NCI-H510A treated with DMSO at 0.1 percent for 48 hours (cell line): ENCODE data around the gene IRF2BP2.
"Not testable (repeated sequence)": the region's sequence is repeated elsewhere in the genome, so short reads cannot be mapped to it uniquely, and the experiment has no call there.

Source experiments
- DNase-seq: peaks from one replicate; lab custom pipeline; 2025; lab: John Stamatoyannopoulos, UW

IRF2BP2 gene

GRCh38 chr1:234610061-234610665, at the start of gene IRF2BP2:
Gene IRF2BP2, minus strand, starts transcription at chr1:234610178. Its CDS starts 684 bp downstream, at chr1:234609494.
- DNase-seq, result peak; percentile 82

GRCh38 chr1:234659538-234659937, 49.6 kb upstream of the IRF2BP2 start:
- DNase-seq, result no peak

GRCh38 chr1:234658138-234658537, 48.2 kb upstream of the IRF2BP2 start:
- DNase-seq, result no peak

- peak; percentile 32 for DNase-seq
Observed at GRCh38 chr1:234656944-234657654, 47.1 kb upstream of the IRF2BP2 start.

GRCh38 chr1:234656070-234656895, 46.3 kb upstream of the IRF2BP2 start:
- DNase-seq, result no peak

- no peak for DNase-seq
Observed at GRCh38 chr1:234655328-234656069, 45.5 kb upstream of the IRF2BP2 start.

- DNase-seq, result no peak
Observed at GRCh38 chr1:234654002-234654733, 44.2 kb upstream of the IRF2BP2 start.

DNA sequence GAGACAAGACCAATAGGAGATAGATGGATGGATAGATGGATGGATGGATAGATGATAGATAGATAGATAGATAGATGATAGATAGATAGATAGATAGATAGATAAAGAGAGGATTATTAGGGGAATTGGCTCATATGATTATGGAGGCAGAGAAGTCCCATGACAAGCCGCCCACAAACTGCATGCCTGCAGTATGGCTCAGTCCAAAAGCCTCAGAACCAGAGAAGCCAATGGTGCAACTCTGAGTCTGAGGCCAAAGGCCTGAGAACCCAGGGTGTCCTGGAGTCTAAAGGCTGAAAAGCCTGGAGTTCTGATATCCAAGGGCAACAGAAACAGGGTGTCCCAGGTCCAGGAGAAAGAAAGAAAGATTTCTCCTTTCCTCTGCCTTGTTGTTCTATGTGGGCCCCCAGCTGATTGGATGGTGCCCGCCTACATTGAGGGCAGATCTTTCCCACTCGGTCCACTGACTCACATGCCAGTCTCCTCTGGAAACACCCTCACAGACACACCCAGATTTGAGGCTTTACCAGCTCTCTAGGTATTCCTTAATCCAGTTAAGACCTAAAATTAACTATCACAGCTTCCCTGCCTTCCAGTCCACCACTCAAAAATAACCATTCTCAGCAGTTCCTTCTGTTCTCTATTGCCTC, 39.6 kb upstream of the IRF2BP2 start:
- no peak for DNase-seq

DNA sequence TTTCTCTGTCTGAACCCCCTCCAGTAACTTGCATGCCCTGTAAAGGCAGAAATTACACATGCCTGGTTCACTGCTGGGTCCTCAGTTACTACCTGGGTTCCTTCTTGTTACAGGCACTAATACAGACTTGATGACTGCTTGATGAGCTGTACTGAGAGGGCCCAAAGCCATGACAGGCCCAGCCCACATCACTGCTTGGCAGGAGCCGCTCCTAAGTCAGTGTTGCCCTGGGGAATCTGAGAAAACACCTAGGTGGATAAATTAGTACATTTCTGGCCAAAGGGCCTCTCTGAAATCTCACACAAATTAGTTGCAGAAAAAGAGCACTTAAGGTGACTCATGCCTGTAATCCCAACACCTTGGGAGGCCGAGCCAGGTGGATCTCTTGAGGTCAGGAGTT, 37.8 kb upstream of the IRF2BP2 start:
- no peak for DNase-seq

- DNase-seq, result peak; percentile 78
Observed at GRCh38 chr1:234647245-234647644, 37.3 kb upstream of the IRF2BP2 start.

DNA sequence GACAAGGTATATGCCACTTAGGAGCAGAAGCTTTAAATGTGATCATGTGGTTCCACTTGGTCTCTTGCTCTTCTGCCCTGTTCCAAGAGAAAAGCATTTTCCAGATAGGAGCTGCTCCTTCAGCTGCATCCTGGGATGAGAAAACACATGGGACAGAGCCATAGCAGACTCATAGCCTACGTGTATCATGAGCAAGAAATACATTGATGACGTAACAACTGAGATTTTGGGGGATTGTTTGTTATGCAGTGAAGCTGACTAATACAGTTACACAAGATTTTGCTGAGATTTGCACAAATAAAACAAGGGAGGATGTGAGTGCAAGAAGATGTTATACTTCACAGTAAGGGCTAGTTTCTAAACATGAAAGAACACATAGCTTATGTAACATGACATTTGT, 36.0 kb upstream of the IRF2BP2 start:
- no peak for DNase-seq

DNA sequence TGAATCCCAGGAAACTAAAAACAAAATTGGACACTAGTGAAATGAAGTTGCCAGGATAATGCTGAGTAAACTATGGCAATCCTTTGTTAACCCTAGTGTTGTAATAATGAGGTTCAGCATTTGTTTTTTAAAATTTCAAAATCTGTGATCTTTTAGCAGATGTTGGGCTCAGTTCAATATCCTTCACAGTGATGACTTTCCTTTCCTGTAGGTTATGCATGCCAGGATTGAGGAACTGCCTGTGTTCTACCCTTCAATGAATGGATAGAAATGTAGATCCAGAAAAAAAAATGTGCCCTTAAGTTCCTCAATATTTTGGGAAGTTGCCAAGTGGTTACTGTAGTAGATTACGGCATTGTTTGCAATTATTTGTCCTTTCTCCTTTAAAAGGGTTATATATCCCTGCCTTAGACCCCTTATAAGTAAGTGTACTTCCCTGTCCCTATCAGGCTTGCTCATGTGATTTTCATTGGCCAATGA, 35.5 kb upstream of the IRF2BP2 start:
- DNase-seq, result no peak

- no peak for DNase-seq
Observed at GRCh38 chr1:234644928-234645327, 35.0 kb upstream of the IRF2BP2 start.

GRCh38 chr1:234643850-234644134, 33.8 kb upstream of the IRF2BP2 start:
- DNase-seq, result no peak

DNA sequence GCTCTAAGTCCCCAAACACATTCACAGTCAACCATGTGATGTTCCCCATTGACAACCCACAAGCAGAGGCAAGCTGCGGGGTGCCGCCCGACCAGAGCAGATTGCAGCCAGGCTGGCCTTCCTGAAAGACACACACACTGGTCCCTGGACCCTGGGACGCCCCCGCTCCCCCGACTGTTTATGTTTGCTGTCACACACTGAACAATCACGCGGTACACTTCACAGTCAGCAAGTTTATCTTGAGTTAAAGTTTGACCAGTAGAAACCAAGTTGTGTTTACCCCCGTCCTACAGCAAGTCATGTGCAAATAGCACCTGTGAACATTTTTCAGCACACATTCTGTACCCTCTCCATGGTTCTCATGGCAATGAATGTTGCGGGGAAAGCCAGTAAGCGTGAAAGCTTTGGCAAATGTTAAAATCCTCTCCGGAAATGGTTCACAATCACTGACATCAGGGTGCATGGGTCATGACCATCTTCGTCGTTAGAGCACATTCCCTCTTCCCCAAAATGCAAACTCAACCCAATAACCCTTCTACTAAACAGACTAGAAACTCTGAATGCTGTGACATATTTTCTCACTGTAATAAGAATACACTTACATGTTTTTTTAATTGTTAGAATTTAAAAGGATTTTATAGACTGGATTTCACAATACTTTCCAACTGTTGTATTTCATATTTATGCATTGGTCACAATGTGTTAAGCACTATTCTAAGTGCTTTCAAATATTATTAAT, 33.3 kb upstream of the IRF2BP2 start:
- DNase-seq, result no peak

GRCh38 chr1:234642428-234642827, 32.5 kb upstream of the IRF2BP2 start:
- DNase-seq, result no peak

DNA sequence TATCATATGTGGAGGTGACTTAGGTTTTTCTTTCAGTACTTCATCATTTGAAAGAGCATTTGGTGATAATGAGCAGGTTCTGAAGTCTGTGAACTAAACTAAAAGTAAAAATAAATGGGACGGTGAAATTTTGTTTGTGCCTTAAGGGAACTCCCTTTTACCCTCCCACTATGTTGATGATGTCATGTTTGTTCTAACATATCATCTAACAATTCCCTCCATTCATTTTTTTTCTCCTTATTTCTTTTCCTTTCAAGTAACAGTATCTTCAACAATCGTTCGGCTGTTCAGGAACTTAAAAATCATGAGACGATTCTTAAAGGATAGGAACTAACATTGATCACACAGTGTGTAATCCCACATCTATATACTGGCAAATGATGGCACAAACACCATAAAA, 30.0 kb upstream of the IRF2BP2 start:
- no peak for DNase-seq

DNA sequence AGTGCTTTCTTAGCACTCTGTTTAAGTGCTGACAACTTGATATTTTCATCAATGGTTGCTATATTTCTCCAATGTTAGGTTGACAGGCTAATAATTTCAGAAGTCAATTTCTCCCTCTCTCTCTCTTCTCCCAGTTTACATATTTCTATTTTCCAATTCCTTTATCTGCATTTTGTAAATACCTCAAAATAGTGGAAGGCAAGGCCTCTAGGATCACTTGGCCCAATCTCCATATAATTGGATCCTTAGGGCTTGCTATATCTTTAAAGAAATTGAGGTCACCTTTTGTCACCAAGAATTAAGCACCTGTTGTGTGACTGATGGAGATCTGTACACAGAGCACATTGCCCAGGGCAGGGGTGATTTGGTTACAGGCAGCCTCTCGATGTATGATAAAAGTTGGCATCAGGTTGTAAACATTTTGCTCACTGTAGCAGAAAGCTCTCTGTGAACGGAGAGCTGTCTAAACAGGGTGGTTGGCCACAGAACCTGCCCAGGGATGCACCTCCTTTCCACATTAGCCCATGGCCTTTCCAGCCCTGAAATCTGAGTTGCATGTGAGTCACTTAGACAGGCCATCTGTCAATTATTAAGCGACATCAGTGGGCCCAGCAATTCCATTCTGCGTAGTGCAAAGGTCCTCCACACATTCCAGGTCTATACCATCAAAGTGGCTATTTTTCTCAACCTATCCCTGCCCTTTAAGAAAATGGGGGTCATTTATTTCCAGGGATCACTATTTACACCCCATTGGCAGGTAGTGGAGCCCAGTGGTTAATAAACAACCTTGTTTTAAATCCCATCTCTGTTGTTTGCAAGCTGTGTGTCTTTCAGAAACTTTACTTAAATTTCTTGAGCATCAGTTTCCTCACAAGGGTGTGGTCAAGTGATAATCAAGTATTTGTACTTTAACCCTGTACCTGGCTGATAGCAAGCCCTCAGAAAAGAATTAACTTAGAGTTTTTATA, 29.1 kb upstream of the IRF2BP2 start:
- no peak for DNase-seq

DNA sequence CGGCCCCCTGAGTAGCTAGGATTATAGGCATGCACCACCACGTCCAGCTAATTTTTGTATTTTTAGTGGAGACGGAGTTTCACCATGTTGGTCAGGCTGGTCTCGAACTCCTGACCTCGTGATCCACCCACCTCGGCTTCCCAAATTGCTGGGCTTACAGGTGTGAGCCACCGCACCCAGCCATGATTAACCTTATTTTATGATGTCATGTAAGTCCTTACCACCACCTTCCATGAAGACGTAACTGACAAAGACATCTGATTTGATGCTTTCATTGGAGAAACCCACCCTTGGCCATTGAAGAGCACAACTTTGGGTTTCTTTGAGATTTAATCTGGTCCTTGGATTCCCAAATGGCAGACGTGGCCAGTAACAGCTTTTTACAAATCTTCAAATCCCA, 24.9 kb upstream of the IRF2BP2 start:
- DNase-seq, result not testable (repeated sequence)
